Adipocyte (in vitro differentiated cells): Measurements from ENCODE around the gene TRNAU1AP.
A peak's percentile ranks its signal among the peaks of the same experiment; 100 is the strongest.
"Not testable (repeated sequence)": the region's sequence is repeated elsewhere in the genome, so short reads cannot be mapped to it uniquely, and the experiment has no call there.

ENCODE experiments used
- DNase-seq: peaks from one replicate; pipeline ENCODE4 v3.0.0-alpha.2; 2015; ENCODE audit warnings: low read depth
- H3K27me3 ChIP-seq: replicated peaks from 2 replicates; pipeline ENCODE4 v1.7.0; 2013; ENCODE audit warnings: mild to moderate bottlenecking, low read length, moderate library complexity; ENCODE audit not compliant: control insufficient read depth, insufficient read depth
- H3K36me3 ChIP-seq: 2 replicates; pipeline ENCODE4 v1.7.0; 2013; ENCODE audit warnings: low read length, mild to moderate bottlenecking, moderate library complexity; ENCODE audit not compliant: control insufficient read depth, insufficient read depth, severe bottlenecking
- H3K4me1 ChIP-seq: 2 replicates; pipeline ENCODE4 v1.7.0; 2013; ENCODE audit warnings: mild to moderate bottlenecking, low read length, moderate library complexity; ENCODE audit not compliant: control insufficient read depth, insufficient read depth
- H3K4me3 ChIP-seq: 2 replicates; pipeline ENCODE4 v1.7.0; 2013; ENCODE audit warnings: mild to moderate bottlenecking, low read length, moderate library complexity
- H3K9ac ChIP-seq: 2 replicates; pipeline ENCODE4 v1.7.0; 2013; ENCODE audit warnings: mild to moderate bottlenecking, low read length, moderate library complexity
- H3K9me3 ChIP-seq: 2 replicates; pipeline ENCODE4 v1.7.0; 2013; ENCODE audit warnings: mild to moderate bottlenecking, low read length, moderate library complexity; ENCODE audit not compliant: control insufficient read depth

TRNAU1AP gene

GRCh38 chr1:28551381-28551780, 1.5 kb upstream of the TRNAU1AP start:
- Histone ChIP-seq H3K9ac (no peak overlapping the region), H3K9me3 (no peaks in the 10 kb centered on the region), H3K4me3 (no peak overlapping the region), H3K36me3 (no peaks in the 10 kb centered on the region), H3K4me1 (peaks cover 12% of the 10 kb centered on the region), H3K27me3 (no peaks in the 10 kb centered on the region)
- DNase-seq: no peak

- Histone ChIP-seq H3K9me3 (no peaks in the 10 kb centered on the region), H3K4me1 (no peaks in the 10 kb centered on the region), H3K36me3 (peaks cover 53% of the 10 kb centered on the region), H3K27me3 (no peaks in the 10 kb centered on the region), H3K9ac (no peak overlapping the region), H3K4me3 (no peak overlapping the region)
- DNase-seq: no peak
Measured at GRCh38 chr1:28560886-28561285, 8.0 kb downstream of the TRNAU1AP start.

GRCh38 chr1:28564310-28564709, 11.4 kb downstream of the TRNAU1AP start:
- Histone ChIP-seq H3K9ac (no peak overlapping the region), H3K4me3 (no peak overlapping the region), H3K27me3 (no peaks in the 10 kb centered on the region), H3K9me3 (no peaks in the 10 kb centered on the region), H3K4me1 (no peaks in the 10 kb centered on the region), H3K36me3 (peaks cover 78% of the 10 kb centered on the region)
- DNase-seq: no peak

- Histone ChIP-seq H3K9ac (no peak overlapping the region), H3K36me3 (peaks cover 72% of the 10 kb centered on the region), H3K9me3 (no peaks in the 10 kb centered on the region), H3K4me1 (no peaks in the 10 kb centered on the region), H3K27me3 (no peaks in the 10 kb centered on the region), H3K4me3 (no peak overlapping the region)
- DNase-seq: no peak
Measured at GRCh38 chr1:28565040-28565439, 12.2 kb downstream of the TRNAU1AP start.

GRCh38 chr1:28565726-28566125, 12.8 kb downstream of the TRNAU1AP start:
- Histone ChIP-seq H3K4me3 (no peak overlapping the region), H3K9me3 (no peaks in the 10 kb centered on the region), H3K9ac (no peak overlapping the region), H3K27me3 (no peaks in the 10 kb centered on the region), H3K36me3 (peaks cover 70% of the 10 kb centered on the region), H3K4me1 (no peaks in the 10 kb centered on the region)
- no peak for DNase-seq

GRCh38 chr1:28566931-28567330, 14.0 kb downstream of the TRNAU1AP start:
- Histone ChIP-seq H3K4me3 (no peak overlapping the region), H3K9me3 (no peaks in the 10 kb centered on the region), H3K36me3 (peaks cover 70% of the 10 kb centered on the region), H3K4me1 (no peaks in the 10 kb centered on the region), H3K27me3 (no peaks in the 10 kb centered on the region), H3K9ac (no peak overlapping the region)
- no peak for DNase-seq

GRCh38 chr1:28571911-28572310, 19.0 kb downstream of the TRNAU1AP start:
- Histone ChIP-seq H3K4me1 (peaks cover 4% of the 10 kb centered on the region), H3K9me3 (no peaks in the 10 kb centered on the region), H3K27me3 (no peaks in the 10 kb centered on the region), H3K36me3 (peaks cover 62% of the 10 kb centered on the region), H3K9ac (no peak overlapping the region), H3K4me3 (no peak overlapping the region)
- no peak for DNase-seq

- H3K27me3 ChIP-seq, H3K9me3 ChIP-seq, H3K4me3 ChIP-seq, H3K4me1 ChIP-seq, H3K9ac ChIP-seq: not testable (repeated sequence)
- peak; percentile 42 for DNase-seq
- peaks cover 62% of the 10 kb centered on the region for H3K36me3 ChIP-seq
Measured at GRCh38 chr1:28572891-28573290, 20.0 kb downstream of the TRNAU1AP start.

GRCh38 chr1:28573564-28573963, 20.7 kb downstream of the TRNAU1AP start:
- H3K36me3 ChIP-seq: peaks cover 62% of the 10 kb centered on the region

GRCh38 chr1:28577052-28577678, 24.3 kb downstream of the TRNAU1AP start:
- H3K36me3 ChIP-seq: peaks cover 53% of the 10 kb centered on the region
- H3K4me1 ChIP-seq: peaks cover 22% of the 10 kb centered on the region

More at GRCh38 chr1:28573564-28573963, 20.7 kb downstream of the TRNAU1AP start:
- Histone ChIP-seq H3K9me3 (no peaks in the 10 kb centered on the region), H3K4me3 (no peak overlapping the region), H3K27me3 (no peaks in the 10 kb centered on the region), H3K9ac (no peak overlapping the region), H3K4me1 (peaks cover 4% of the 10 kb centered on the region)
- no peak for DNase-seq

GRCh38 chr1:28577738-28578536, 25.1 kb downstream of the TRNAU1AP start:
- Histone ChIP-seq H3K9me3 (no peaks in the 10 kb centered on the region), H3K4me3 (no peak overlapping the region), H3K36me3 (peaks cover 53% of the 10 kb centered on the region), H3K9ac (no peak overlapping the region), H3K4me1 (peaks cover 23% of the 10 kb centered on the region), H3K27me3 (no peaks in the 10 kb centered on the region)
- no peak for DNase-seq

More at GRCh38 chr1:28577052-28577678, 24.3 kb downstream of the TRNAU1AP start:
- Histone ChIP-seq H3K27me3 (no peaks in the 10 kb centered on the region), H3K9me3 (no peaks in the 10 kb centered on the region), H3K9ac (no peak overlapping the region), H3K4me3 (no peak overlapping the region)
- DNase-seq: no peak
